DND-41 (cell line): ENCODE data around the gene NAB2.

Source experiments
- ATAC-seq: fragments of 200-7000 bp; cut with Tn5 transposase; 3 replicates; pipeline ENCODE4 v1.9.1; 2021; ENCODE audit warnings: low read depth; ENCODE audit not compliant: insufficient read depth
- DNase-seq: peaks from one replicate; pipeline ENCODE4 v3.0.0-alpha.2; 2020
- H2AFZ ChIP-seq: 2 replicates; pipeline ENCODE4 v1.6.0; 2012; ENCODE audit warnings: low read depth, low read length
- H3K27ac ChIP-seq: 2 replicates; pipeline ENCODE4 v1.5.1; 2012; ENCODE audit warnings: low read length, inconsistent platforms
- H3K27me3 ChIP-seq: fragments of 200-600 bp; sonication (generic); 2 replicates; pipeline ENCODE4 v1.6.0; 2012; ENCODE audit warnings: low read length, mild to moderate bottlenecking, inconsistent platforms; ENCODE audit not compliant: insufficient read depth, poor library complexity
- H3K36me3 ChIP-seq: 2 replicates; pipeline ENCODE4 v1.5.1; 2012; ENCODE audit warnings: low read length, inconsistent platforms; ENCODE audit not compliant: insufficient read depth
- H3K4me1 ChIP-seq: 2 replicates; pipeline ENCODE4 v1.5.1; 2012; ENCODE audit warnings: mild to moderate bottlenecking, low read length; ENCODE audit not compliant: insufficient read depth
- H3K4me2 ChIP-seq: 2 replicates; pipeline ENCODE4 v1.6.0; 2012; ENCODE audit warnings: mild to moderate bottlenecking, moderate library complexity, low read length, inconsistent platforms; ENCODE audit not compliant: insufficient read depth
- H3K4me3 ChIP-seq, 2 experiments: fragments of 200-600 bp in 1 of 2; shearing (Covaris generic) in 1 of 2; 2 replicates each; pipeline ENCODE4 v1.5.1; 2012 to 2016; ENCODE audit warnings: inconsistent platforms in 2 of 2, low read length in 2 of 2, mild to moderate bottlenecking in 2 of 2, low read depth in 1 of 2, moderate library complexity in 1 of 2
- H3K79me2 ChIP-seq: 2 replicates; pipeline ENCODE4 v1.6.0; 2012; ENCODE audit warnings: low read length, inconsistent platforms; ENCODE audit not compliant: insufficient read depth
- H3K9ac ChIP-seq: 2 replicates; pipeline ENCODE4 v1.6.0; 2012; ENCODE audit warnings: low read depth, mild to moderate bottlenecking, inconsistent platforms, low read length, moderate library complexity
- H3K9me3 ChIP-seq: 2 replicates; pipeline ENCODE4 v1.5.1; 2012; ENCODE audit warnings: low read length, moderate library complexity, mild to moderate bottlenecking, inconsistent platforms; ENCODE audit not compliant: insufficient read depth, severe bottlenecking
- H4K20me1 ChIP-seq: 2 replicates; pipeline ENCODE4 v1.6.0; 2012; ENCODE audit warnings: low read length; ENCODE audit not compliant: insufficient read depth
- EZH2 ChIP-seq: IDR thresholded peaks from 3 replicates; pipeline ENCODE4 v1.6.1; 2012; ENCODE audit warnings: borderline replicate concordance, low read depth, mild to moderate bottlenecking, moderate library complexity, low read length, inconsistent platforms; ENCODE audit not compliant: severe bottlenecking
- TF ChIP-seq, protein P1 (sequence below): IDR thresholded peaks from 2 replicates; pipeline ENCODE4 v1.5.1; 2012; ENCODE audit warnings: borderline replicate concordance, low read length, moderate library complexity, mild to moderate bottlenecking; ENCODE audit not compliant: poor library complexity, severe bottlenecking; ENCODE audit errors: extremely low read depth

NAB2 gene

DNA sequence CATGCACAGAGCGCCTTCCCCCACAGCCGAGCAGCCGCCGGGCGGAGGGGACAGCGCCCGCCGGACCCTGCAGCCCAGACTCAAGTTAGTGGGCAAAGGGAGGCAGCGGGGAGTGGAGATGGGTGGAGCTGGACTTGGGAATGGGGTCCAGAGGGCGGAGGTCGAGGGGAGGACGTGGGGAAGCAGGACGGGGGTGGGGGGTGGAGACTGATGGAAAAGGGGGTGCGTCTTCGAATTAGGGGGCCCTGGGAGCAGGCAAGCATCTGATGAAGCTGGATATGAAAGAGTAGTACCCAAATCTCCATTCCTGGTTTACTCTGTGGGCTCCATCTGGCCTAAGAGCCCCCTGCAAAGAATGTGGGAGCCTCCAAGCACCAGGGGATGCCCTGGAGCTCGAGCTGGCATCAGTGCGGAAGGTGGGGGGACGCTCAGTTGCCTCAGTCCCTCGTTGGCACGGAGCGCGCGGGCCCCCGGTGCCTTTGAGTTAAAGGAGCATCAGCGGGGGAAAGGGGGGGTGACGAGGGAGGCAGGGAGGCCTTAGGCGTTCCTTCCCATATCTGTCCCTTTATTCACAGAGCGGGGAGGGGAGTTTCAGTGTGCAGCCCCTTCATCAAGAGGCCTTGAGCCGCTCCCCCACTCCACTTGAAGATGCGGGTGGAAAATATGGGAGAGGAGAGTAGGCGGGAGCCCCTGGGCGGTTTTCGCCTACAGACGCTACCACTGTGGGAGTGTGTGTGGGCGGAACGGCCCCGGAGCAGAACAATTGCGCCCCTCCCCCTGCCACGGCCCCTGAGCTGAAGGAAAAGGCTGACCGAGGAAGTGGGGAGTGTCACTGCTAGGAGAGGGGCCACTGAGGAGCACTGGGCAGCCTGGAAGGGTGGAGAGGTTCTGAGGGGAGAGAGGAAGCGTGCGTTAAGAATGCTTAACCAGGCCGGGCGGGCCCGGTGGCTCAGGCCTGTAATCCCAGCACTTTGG lies 644 bp downstream of the NAB2 start:
- peaks cover 15% of the 10 kb centered on the region for H4K20me1 ChIP-seq
- no peak for ATAC-seq
- H3K27ac ChIP-seq, result peak overlapping the region; percentile 80
- peak overlapping the region; percentile 98 for H3K4me2 ChIP-seq
- peak; percentile 62 for DNase-seq
- peak overlapping the region; percentile 83 for H3K9ac ChIP-seq
- H3K4me3 ChIP-seq, result peak overlapping the region; percentile 68 to 92
- H3K27me3 ChIP-seq, result no peaks in the 10 kb centered on the region
- peaks cover 30% of the 10 kb centered on the region for H3K36me3 ChIP-seq
- H3K9me3 ChIP-seq, result no peaks in the 10 kb centered on the region
- H2AFZ ChIP-seq, result peak overlapping the region; percentile 84
- TF ChIP-seq, protein P1, sequence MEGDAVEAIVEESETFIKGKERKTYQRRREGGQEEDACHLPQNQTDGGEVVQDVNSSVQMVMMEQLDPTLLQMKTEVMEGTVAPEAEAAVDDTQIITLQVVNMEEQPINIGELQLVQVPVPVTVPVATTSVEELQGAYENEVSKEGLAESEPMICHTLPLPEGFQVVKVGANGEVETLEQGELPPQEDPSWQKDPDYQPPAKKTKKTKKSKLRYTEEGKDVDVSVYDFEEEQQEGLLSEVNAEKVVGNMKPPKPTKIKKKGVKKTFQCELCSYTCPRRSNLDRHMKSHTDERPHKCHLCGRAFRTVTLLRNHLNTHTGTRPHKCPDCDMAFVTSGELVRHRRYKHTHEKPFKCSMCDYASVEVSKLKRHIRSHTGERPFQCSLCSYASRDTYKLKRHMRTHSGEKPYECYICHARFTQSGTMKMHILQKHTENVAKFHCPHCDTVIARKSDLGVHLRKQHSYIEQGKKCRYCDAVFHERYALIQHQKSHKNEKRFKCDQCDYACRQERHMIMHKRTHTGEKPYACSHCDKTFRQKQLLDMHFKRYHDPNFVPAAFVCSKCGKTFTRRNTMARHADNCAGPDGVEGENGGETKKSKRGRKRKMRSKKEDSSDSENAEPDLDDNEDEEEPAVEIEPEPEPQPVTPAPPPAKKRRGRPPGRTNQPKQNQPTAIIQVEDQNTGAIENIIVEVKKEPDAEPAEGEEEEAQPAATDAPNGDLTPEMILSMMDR, result peak; percentile 10
- TF ChIP-seq EZH2, result no peak
- H3K4me1 ChIP-seq, result peaks cover 35% of the 10 kb centered on the region
- H3K79me2 ChIP-seq, result peaks cover 11% of the 10 kb centered on the region

DNA sequence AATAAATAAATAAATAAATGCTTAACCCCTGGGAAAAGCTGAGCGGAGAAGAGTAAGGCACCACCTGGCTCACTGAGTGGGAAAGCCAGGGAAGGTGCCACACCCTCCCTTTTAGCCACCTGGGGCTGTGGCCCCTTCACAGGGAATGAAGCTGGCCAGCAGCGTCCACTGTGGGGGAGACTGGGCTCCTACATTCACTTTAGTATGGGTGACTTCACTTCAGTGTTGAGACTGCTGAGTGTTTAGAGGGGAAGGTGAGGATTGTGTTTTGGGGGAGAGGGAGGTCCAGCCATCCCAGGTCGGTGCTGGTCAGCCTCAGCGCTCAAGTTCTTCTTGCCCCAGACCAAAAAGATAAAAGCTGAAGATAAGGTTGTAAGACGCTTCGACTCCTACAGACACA lies 1.6 kb downstream of the NAB2 start:
- Histone ChIP-seq H3K4me3 (no peak overlapping the region), H3K9me3 (no peaks in the 10 kb centered on the region), H3K27me3 (no peaks in the 10 kb centered on the region), H4K20me1 (peaks cover 16% of the 10 kb centered on the region), H3K9ac (no peak overlapping the region), H3K4me1 (peaks cover 35% of the 10 kb centered on the region), H3K27ac (no peak overlapping the region), H2AFZ (no peak overlapping the region), H3K36me3 (peaks cover 39% of the 10 kb centered on the region), H3K79me2 (peaks cover 11% of the 10 kb centered on the region), H3K4me2 (0 out of 2 replicates have a peak overlapping the region, but pooled peaks have one; percentile 21)
- ATAC-seq (no peak), DNase-seq (no peak)
- TF ChIP-seq, protein P1, result no peak
- TF ChIP-seq EZH2, result no peak

DNA sequence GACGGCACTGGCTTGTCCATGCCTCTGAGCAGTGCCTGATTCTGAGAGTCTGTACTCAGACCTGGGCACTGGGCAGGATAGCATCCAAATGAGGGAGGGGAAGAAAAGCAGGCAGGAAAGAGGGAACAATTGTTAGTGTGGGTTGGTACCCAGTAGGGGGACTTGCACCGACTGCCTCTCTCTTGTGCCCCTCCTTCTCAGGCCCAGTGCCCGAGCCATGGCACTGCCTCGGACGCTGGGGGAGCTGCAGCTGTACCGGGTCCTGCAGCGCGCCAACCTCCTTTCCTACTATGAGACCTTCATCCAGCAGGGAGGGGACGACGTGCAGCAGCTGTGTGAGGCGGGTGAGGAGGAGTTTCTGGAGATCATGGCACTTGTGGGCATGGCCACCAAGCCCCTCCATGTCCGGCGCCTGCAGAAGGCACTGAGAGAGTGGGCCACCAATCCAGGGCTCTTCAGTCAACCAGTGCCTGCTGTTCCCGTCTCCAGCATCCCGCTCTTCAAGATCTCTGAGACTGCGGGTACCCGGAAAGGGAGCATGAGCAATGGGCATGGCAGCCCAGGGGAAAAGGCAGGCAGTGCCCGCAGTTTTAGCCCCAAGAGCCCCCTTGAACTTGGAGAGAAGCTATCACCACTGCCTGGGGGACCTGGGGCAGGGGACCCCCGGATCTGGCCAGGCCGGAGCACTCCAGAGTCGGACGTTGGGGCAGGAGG lies 2.2 kb downstream of the NAB2 start:
- DNase-seq (no peak), ATAC-seq (no peak)
- Histone ChIP-seq H3K79me2 (peaks cover 11% of the 10 kb centered on the region), H3K4me2 (0 out of 2 replicates have a peak overlapping the region, but pooled peaks have one; percentile 21), H3K27me3 (no peaks in the 10 kb centered on the region), H3K4me3 (no peak overlapping the region), H3K9me3 (no peaks in the 10 kb centered on the region), H2AFZ (no peak overlapping the region), H3K27ac (no peak overlapping the region), H3K36me3 (peaks cover 45% of the 10 kb centered on the region), H4K20me1 (peaks cover 16% of the 10 kb centered on the region), H3K4me1 (peaks cover 30% of the 10 kb centered on the region), H3K9ac (no peak overlapping the region)
- TF ChIP-seq EZH2, result no peak
- TF ChIP-seq, protein P1, result no peak
